Kidney (tissue), 14 donors: ENCODE measurements around the gene SYT1. TPM values are rescaled to one million over a fixed set of nuclear protein-coding genes. Genes with fewer than 3 reads are reported as not detected.
A peak's percentile ranks its signal among the peaks of the same experiment; 100 is the strongest.

Experiments used
- DNase-seq, 5 donors: peaks; one replicate each; pipeline ENCODE4 v3.0.0-alpha.2; 2013 to 2020
- FAIRE-seq: peaks from 2 replicates; lab custom pipeline; 2012; peaks lifted over from hg19 to GRCh38; lab: Jason Lieb, UNC
- H3K27ac ChIP-seq, 2 donors: one replicate each; pipeline ENCODE4 v1.7.0; 2013; ENCODE audit warnings: low read depth in 2 of 2, low read length in 2 of 2, inconsistent platforms in 1 of 2
- H3K27me3 ChIP-seq: one replicate; pipeline ENCODE4 v1.7.1; 2013; ENCODE audit warnings: low read length, inconsistent platforms; ENCODE audit not compliant: control insufficient read depth, insufficient read depth
- H3K36me3 ChIP-seq, 3 donors: one replicate each; pipeline versions ENCODE4 v1.7.0 to v1.7.1; 2013; ENCODE audit warnings: low read length in 3 of 3, control low read depth in 1 of 3, inconsistent platforms in 1 of 3; ENCODE audit not compliant: insufficient read depth in 3 of 3, control insufficient read depth in 2 of 3
- H3K4me1 ChIP-seq, 3 donors: one replicate each; pipeline versions ENCODE4 v1.7.0 to v1.7.1; 2013; ENCODE audit warnings: low read length in 3 of 3, inconsistent platforms in 1 of 3, low read depth in 1 of 3; ENCODE audit not compliant: control insufficient read depth in 2 of 3, insufficient read depth in 2 of 3
- H3K4me3 ChIP-seq, 3 donors: one replicate each; pipeline versions ENCODE4 v1.7.0 to v1.8.1; 2013; ENCODE audit warnings: low read length in 3 of 3, control low read depth in 1 of 3, inconsistent platforms in 1 of 3
- H3K9ac ChIP-seq, 3 donors: one replicate each; pipeline versions ENCODE4 v1.7.0 to v1.7.1; 2013; ENCODE audit warnings: low read length in 3 of 3, control low read depth in 1 of 3, inconsistent platforms in 1 of 3
- H3K9me3 ChIP-seq, 3 donors: one replicate each; pipeline versions ENCODE4 v1.7.0 to v1.7.1; 2013; ENCODE audit warnings: low read length in 3 of 3, control low read depth in 1 of 3, inconsistent platforms in 1 of 3; ENCODE audit not compliant: control insufficient read depth in 2 of 3, insufficient read depth in 1 of 3
- intact Hi-C: fragments of 100-400 bp; cut with DNase I; formaldehyde crosslinking; loops from one replicate; pipeline ENCODE4 v1.11.1; 2022
- polyA plus RNA-seq: library from polyadenylated mRNA; stranded (reverse); fragments of 350-450 nt; fragmentation: Illumina TruSeq; extraction: RNeasy Lipid Tissue Mini Kit (QIAGEN cat#74804); gene quantifications from one replicate; pipeline ENCODE4 v1.2.3, GENCODE V29; 2014; ENCODE audit warnings: low read depth, low replicate concordance; ENCODE audit not compliant: insufficient read depth
- total RNA-seq: library from RNA; stranded (reverse); fragmentation: NEBNext Ultra II Directional; extraction: Animal tissue kit (Norgen Biotek cat#: 25700); gene quantifications from one replicate; pipeline ENCODE4 v1.2.1, GENCODE V29; 2021
- TF ChIP-seq, protein P1 (sequence below): IDR thresholded peaks from 3 replicates; pipeline ENCODE4 v1.5.1; 2012; ENCODE audit warnings: mild to moderate bottlenecking, moderate library complexity, borderline replicate concordance; ENCODE audit not compliant: insufficient read depth; ENCODE audit errors: extremely low read depth
- donor health status: control.
- donor health status: control.
- donor health status: control.
- donor health status: control.
- donor health status: control.
- donor health status: DM: yes; HTN: yes; CAD: no.
- donor health status: Normal renal cell carcinoma (clear cell type).

The SYT1 gene
- total and polyA plus RNA-seq, 2 donors from 2014 or later = 0.69 to 1.2 TPM

DNA sequence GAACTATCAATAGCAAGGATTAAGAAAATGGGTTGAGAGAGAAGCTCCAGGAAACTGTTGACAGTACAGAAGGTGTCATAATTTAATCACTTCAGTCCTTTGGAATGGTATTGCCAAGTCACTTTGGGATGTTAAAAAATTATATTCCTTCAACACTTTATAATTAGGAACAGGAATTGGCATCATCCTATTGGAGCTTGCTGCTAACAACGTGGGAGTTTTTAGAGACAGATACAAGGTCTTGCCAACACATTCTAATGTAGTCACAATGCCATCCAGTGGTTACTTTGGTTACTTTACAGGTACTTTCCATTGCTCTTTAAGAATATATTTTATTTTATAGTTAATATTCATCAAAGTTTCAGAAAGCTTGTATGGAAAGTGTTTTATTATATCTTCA is 310.1 kb downstream of the SYT1 start:
- TF ChIP-seq, protein P1, sequence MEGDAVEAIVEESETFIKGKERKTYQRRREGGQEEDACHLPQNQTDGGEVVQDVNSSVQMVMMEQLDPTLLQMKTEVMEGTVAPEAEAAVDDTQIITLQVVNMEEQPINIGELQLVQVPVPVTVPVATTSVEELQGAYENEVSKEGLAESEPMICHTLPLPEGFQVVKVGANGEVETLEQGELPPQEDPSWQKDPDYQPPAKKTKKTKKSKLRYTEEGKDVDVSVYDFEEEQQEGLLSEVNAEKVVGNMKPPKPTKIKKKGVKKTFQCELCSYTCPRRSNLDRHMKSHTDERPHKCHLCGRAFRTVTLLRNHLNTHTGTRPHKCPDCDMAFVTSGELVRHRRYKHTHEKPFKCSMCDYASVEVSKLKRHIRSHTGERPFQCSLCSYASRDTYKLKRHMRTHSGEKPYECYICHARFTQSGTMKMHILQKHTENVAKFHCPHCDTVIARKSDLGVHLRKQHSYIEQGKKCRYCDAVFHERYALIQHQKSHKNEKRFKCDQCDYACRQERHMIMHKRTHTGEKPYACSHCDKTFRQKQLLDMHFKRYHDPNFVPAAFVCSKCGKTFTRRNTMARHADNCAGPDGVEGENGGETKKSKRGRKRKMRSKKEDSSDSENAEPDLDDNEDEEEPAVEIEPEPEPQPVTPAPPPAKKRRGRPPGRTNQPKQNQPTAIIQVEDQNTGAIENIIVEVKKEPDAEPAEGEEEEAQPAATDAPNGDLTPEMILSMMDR = peak; percentile 21
- DNase-seq (peak in 2 of 5 donors; percentile 32 to 59), FAIRE-seq (no peak)
- H3K4me3 ChIP-seq = no peak overlapping the region
- H3K9ac ChIP-seq = no peak overlapping the region
- no peaks in the 10 kb centered on the region for H3K27me3 ChIP-seq
- H3K4me1 ChIP-seq = no peaks in the 10 kb centered on the region
- no peak overlapping the region for H3K27ac ChIP-seq
- no peaks in the 10 kb centered on the region for H3K36me3 ChIP-seq
- H3K9me3 ChIP-seq = no peaks in the 10 kb centered on the region
- intact Hi-C loops = no loop called here

DNA sequence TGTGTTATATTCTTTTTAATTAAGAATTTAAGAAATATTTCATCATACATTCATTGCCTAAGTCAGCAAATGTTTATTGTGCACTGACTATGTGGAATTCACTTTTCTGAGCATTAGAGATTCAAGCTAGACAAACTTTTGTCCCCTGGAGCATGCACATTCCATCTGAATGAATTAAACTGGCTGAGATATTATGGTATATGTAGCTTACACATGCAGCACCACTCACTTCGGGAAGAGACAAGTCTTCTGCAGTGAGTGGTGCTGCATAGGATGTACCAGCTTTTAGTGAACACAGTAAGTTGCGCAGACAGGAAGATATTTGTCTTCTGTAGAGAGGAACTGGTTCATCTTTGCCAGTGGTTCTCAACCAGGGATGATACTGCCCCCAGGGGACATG is 318.4 kb downstream of the SYT1 start:
- TF ChIP-seq, protein P1 = no peak
- Histone ChIP-seq H3K9ac (no peak overlapping the region), H3K27ac (no peak overlapping the region), H3K9me3 (no peaks in the 10 kb centered on the region), H3K27me3 (no peaks in the 10 kb centered on the region), H3K4me3 (no peak overlapping the region), H3K4me1 (no peaks in the 10 kb centered on the region), H3K36me3 (no peaks in the 10 kb centered on the region)
- FAIRE-seq (no peak), DNase-seq (no peak)
- intact Hi-C loops = no loop called here

DNA sequence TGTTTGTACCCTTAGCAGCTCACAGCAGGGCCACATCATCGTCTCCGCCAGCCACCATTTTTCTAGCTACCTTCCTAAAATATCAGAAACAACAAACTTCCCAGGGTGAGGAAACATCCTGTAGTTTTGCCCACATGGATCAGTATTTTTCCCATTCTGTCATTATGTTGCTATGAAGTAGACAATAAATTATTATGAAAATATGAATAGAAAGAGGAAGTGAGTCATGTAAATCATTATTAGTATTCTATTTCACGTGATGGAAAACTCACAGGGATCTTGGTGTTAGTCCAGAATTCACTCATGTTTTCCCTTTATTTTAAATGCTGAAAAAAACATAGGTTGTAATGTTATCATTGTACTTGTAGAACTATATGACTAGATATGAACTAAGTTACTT is 319.4 kb downstream of the SYT1 start:
- Histone ChIP-seq H3K27me3 (no peaks in the 10 kb centered on the region), H3K9me3 (no peaks in the 10 kb centered on the region), H3K36me3 (no peaks in the 10 kb centered on the region), H3K27ac (no peak overlapping the region), H3K4me1 (no peaks in the 10 kb centered on the region), H3K9ac (no peak overlapping the region), H3K4me3 (no peak overlapping the region)
- no peak for FAIRE-seq
- TF ChIP-seq, protein P1 = no peak
- intact Hi-C loops = no loop called here
- no peak for DNase-seq

GRCh38 chr12:79186506-79186905 is 321.9 kb downstream of the SYT1 start:
- Histone ChIP-seq H3K9ac (no peak overlapping the region), H3K4me3 (no peak overlapping the region), H3K36me3 (no peaks in the 10 kb centered on the region), H3K4me1 (no peaks in the 10 kb centered on the region), H3K27me3 (no peaks in the 10 kb centered on the region), H3K27ac (no peak overlapping the region), H3K9me3 (no peaks in the 10 kb centered on the region)
- TF ChIP-seq, protein P1 = no peak
- FAIRE-seq = no peak
- intact Hi-C loops = no loop called here
- DNase-seq = no peak
